Stimulated activated CD4-positive, alpha-beta T cell treated with anti-CD3 and anti-CD28 coated beads, Interleukin-12 subunit alpha, Interleukin-12 subunit beta, amount 100 ng/mL, for 4 hours (primary cell): ENCODE data around the gene TAGLN.
"Not testable (repeated sequence)": the region's sequence is repeated elsewhere in the genome, so short reads cannot be mapped to it uniquely, and the experiment has no call there.

Experiments used
- DNase-seq: peaks from one replicate; pipeline ENCODE4 v3.0.0-alpha.2; 2020

TAGLN gene

GRCh38 chr11:117181586-117182550, 17.3 kb upstream of the TAGLN start:
- no peak for DNase-seq

- no peak for DNase-seq
Observed at GRCh38 chr11:117182551-117182935, 16.6 kb upstream of the TAGLN start.

- not testable (repeated sequence) for DNase-seq
Observed at GRCh38 chr11:117183178-117183577, 16.0 kb upstream of the TAGLN start.

GRCh38 chr11:117183724-117184349, 15.3 kb upstream of the TAGLN start:
- no peak for DNase-seq

DNA sequence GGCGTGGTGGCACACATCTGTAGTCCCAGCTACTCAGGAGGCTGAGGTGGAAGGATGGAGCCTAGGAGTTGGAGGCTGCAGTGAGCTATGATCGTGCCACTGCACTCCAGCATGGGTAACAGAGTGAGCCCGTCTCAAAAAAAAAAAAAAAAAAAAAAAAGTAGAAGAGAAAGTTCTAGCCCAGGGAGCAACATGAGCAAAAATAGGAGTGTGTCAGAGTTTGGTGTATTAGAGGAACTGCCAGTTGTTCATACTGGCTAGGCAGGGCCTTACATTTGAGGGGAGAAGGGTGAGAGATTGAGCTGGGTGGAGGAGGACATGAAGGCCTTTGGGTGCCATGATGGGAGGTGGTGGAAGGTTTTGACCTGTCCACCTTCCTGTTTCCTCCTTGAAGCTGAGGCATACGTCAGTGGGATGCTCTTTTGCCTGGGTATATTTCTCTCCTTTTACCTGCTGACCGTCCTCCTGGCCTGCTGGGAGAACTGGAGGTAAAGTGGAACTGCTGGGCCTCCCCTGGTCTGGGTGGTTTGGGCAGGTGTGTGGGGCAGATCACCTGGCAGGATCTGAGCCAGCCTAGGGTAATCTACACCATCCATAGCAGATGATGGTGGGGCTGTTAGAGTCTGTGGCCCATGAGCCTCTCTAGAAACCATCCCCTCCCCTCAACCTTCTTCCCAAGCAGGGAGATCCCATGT, 13.3 kb upstream of the TAGLN start:
- DNase-seq, result no peak

GRCh38 chr11:117186431-117186761, 12.8 kb upstream of the TAGLN start:
- DNase-seq, result no peak

DNA sequence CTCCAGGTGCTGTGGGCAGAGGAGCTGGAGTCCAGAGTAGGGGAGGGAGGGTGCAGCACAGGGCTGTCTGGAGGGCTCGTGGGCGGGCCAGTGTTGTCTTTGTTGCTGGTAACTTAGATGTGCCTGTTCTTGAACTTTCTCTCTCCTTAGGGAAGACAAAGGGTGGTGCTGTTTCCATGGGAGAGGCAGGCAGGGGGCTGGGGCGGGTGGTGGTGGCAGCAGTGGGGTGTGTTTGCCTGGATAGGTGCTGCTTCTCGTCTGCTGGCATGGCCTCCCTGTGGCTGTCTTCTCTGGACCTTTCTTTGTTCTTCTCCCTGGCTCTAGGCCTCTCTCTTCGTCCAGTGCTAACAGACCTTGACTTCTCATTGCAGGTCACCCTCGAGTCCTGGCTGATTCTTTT, 12.2 kb upstream of the TAGLN start:
- no peak for DNase-seq

- no peak for DNase-seq
Observed at GRCh38 chr11:117187428-117187798, 11.8 kb upstream of the TAGLN start.

DNA sequence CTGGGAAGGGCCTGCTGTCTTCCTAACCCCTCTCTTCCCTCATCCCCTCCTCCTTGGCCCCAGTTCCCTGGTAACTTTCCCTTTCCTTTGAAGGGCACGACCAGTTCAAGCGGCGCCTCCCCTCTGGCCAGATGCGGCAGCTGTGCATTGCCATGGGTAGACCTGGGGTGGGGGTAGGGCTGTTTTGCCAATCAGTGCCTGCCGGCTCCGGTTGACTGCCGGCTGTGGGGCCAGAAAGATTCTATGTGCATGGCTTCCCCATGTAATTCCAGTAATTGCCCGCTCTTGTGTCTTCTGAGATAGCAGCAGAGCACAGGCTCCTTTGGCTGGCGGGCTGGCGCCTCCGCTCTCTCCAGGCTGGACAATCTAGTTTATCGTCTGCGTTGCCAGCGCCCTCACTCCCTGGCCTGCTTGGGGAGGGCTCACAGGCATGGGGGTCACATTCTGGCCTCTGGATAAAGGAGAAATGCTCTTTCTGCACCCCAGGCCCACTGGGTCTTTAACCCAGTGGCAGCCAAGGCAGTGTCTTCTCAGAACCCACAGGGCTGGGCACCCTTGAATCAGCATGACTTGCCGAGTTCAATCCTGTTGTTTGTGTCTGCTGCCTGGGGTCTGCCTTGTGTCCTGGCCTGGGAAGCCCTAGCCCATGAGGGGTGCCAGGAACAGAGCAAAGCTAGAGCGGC, 11.2 kb upstream of the TAGLN start:
- no peak for DNase-seq

DNA sequence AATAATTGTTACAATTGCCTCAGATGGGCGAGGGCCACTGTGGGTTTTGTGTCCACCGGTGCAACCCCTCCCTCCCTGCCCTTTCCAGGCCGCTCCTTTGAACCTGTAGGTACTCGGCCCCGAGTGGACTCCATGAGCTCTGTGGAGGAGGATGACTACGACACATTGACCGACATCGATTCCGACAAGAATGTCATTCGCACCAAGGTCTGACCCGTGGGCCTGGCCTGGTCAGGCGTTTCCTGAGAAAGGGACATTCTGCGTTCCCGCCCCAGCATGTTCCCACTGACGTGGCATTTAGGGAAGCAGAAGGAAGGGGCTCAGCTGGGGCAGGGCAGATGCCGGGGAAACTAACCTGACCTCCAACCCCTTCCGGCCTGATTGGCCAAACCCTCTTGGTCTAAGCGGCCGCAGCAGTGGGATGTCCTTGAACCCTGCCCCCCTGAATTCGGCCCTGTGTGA, 10.5 kb upstream of the TAGLN start:
- DNase-seq, result no peak

- DNase-seq, result no peak
Observed at GRCh38 chr11:117189191-117189940, 9.8 kb upstream of the TAGLN start.

DNA sequence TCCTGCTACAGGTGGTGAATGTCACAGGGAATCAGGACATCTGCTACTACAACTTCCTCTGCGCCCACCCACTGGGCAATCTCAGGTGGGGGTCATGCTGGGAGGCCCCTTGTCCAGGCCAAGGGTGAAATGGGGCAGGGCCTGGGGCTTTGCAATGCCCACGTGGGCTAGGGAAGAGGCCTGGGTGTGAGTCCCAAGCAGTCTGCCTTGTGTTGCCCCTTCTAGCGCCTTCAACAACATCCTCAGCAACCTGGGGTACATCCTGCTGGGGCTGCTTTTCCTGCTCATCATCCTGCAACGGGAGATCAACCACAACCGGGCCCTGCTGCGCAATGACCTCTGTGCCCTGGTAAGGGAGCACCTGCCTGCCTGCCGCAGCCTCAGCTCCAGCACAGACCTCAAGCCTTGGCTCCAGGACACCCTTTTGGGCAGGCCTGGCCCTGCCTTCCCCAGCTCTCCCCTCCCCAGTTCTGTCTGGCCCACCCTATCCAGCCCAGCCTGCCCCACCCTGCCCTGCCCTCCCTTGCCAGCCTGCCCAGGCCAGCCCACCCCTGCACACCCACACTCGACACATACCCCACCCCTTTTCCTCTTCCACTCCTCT, 9.1 kb upstream of the TAGLN start:
- no peak for DNase-seq

GRCh38 chr11:117191680-117192400, 7.3 kb upstream of the TAGLN start:
- no peak for DNase-seq

DNA sequence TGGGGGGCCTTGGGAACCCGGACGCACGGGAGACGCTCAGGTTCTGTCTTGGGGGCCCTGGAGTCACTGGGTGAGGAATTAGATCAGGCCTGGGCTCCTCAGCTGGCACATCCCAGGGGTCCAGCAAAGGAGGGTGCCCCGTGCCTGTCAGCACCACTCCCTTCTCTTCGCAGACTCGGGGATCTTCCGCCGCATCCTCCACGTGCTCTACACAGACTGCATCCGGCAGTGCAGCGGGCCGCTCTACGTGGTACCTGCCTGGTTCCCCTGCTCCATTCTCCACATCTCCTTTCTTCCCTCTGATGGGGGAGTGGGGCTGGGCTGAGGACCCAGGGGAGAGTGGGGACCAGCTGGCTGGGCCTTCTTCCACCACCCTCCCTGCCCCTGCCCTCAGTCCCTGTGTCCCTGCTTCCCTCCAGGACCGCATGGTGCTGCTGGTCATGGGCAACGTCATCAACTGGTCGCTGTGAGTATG, 6.7 kb upstream of the TAGLN start:
- no peak for DNase-seq

- no peak for DNase-seq
Observed at GRCh38 chr11:117193130-117194020, 5.8 kb upstream of the TAGLN start.

DNA sequence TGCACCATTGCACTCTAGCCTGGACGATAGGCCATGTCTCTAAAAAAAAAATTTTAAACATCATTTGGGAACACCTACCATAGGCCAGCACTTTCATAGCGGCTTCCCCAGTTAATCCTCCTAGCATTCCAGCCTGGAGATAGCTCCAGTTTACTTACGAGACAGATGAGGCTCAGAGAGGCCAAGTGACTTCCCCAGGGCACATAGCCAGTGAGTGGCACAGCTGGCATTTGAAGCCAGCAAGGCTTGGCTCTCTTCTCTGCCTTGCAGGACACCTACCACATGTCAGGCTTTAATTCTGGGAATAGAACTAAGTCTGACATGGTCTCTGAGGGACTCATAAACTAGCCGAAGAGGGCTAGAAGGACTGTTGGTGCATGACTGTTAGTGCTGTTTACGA, 4.9 kb upstream of the TAGLN start:
- no peak for DNase-seq

- DNase-seq, result no peak
Observed at GRCh38 chr11:117195258-117195657, 3.9 kb upstream of the TAGLN start.

DNA sequence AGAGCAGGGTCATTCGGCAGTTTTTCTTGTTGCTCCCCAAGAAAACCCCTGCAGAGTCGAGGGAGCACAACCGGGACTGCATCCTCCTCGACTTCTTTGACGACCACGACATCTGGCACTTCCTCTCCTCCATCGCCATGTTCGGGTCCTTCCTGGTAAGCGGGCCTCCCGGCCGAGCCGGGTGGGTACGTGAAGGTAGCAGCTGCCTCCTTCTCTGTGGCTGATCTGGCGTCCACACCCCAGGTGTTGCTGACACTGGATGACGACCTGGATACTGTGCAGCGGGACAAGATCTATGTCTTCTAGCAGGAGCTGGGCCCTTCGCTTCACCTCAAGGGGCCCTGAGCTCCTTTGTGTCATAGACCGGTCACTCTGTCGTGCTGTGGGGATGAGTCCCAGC, 3.4 kb upstream of the TAGLN start:
- DNase-seq, result no peak

DNA sequence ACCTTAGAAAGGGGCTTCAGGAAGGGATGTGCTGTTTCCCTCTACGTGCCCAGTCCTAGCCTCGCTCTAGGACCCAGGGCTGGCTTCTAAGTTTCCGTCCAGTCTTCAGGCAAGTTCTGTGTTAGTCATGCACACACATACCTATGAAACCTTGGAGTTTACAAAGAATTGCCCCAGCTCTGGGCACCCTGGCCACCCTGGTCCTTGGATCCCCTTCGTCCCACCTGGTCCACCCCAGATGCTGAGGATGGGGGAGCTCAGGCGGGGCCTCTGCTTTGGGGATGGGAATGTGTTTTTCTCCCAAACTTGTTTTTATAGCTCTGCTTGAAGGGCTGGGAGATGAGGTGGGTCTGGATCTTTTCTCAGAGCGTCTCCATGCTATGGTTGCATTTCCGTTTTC, 2.2 kb upstream of the TAGLN start:
- no peak for DNase-seq
